T-helper 2 cell treated with Interferon-gamma antibody and Interleukin-4, amounts not matched to agents 100 ng/mL and 5 ng/mL, for 36 hours (primary cell): Measurements from ENCODE around the gene CDKN1C. TPM values are rescaled to one million over a fixed set of nuclear protein-coding genes. Genes with fewer than 3 reads are reported as not detected.

Experiments used
- intact Hi-C: fragments of 100-400 bp; cut with micrococcal nuclease; formaldehyde crosslinking; loops from one replicate; pipeline ENCODE4 v1.15.1; 2023
- total RNA-seq: library from RNA; stranded (reverse); gene quantifications from 2 replicates; pipeline ENCODE4 v1.2.3, GENCODE V29; 2022

Gene CDKN1C
- total RNA-seq, 1 donor from 2014 or later = 0.39 TPM

- intact Hi-C loops = loop anchor here (1.0 to 5.0 kb wide), 5 partner anchors 11 to 358 kb away; partner anchors contain the start of gene NAP1L4
Observed at GRCh38 chr11:2891326-2892214, 6.0 kb upstream of the CDKN1C start.

- intact Hi-C loops = loop anchor here (5.0 kb wide), 1 partner anchor 202 kb away; no protein-coding TSS in a partner anchor
Observed at GRCh38 chr11:2890466-2891294, 5.1 kb upstream of the CDKN1C start.

- intact Hi-C loops = loop anchor here (5.0 kb wide), 3 partner anchors 192 to 692 kb away; partner anchors contain the start of gene KCNQ1OT1
Observed at GRCh38 chr11:2889362-2890273, 4.0 kb upstream of the CDKN1C start.

- intact Hi-C loops = loop anchor here (1.0 to 5.0 kb wide), 4 partner anchors 191 to 691 kb away; partner anchors contain the start of gene KCNQ1OT1
Observed at GRCh38 chr11:2888266-2888968, 2.8 kb upstream of the CDKN1C start.

- intact Hi-C loops = loop anchor here (1.0 to 5.0 kb wide), 4 partner anchors 190 to 690 kb away; partner anchors contain the start of gene KCNQ1OT1
Observed at GRCh38 chr11:2887515-2888195, 2.1 kb upstream of the CDKN1C start.

- intact Hi-C loops = loop anchor here (5.0 kb wide), 2 partner anchors 190 to 690 kb away; partner anchors contain the start of gene KCNQ1OT1
Observed at GRCh38 chr11:2886936-2887335, 1.4 kb upstream of the CDKN1C start.

- intact Hi-C loops = loop anchor here (5.0 kb wide), 2 partner anchors 189 to 689 kb away; partner anchors contain the start of gene KCNQ1OT1
Observed at GRCh38 chr11:2886191-2886894, 768 bp upstream of the CDKN1C start.

- intact Hi-C loops = loop anchor here (1.0 to 5.0 kb wide), 3 partner anchors 172 to 688 kb away; partner anchors contain the start of genes CARS1 and KCNQ1OT1
Observed at GRCh38 chr11:2885017-2885677, 428 bp downstream of the CDKN1C start.

GRCh38 chr11:2883979-2884815, 1.4 kb downstream of the CDKN1C start:
- intact Hi-C loops = no loop called here

GRCh38 chr11:2883640-2883978, 2.0 kb downstream of the CDKN1C start:
- intact Hi-C loops = no loop called here

GRCh38 chr11:2882396-2883110, 3.0 kb downstream of the CDKN1C start:
- intact Hi-C loops = no loop called here

- intact Hi-C loops = no loop called here
Observed at GRCh38 chr11:2881981-2882375, 3.6 kb downstream of the CDKN1C start.

- intact Hi-C loops = no loop called here
Observed at GRCh38 chr11:2881076-2881980, 4.2 kb downstream of the CDKN1C start.

- intact Hi-C loops = no loop called here
Observed at GRCh38 chr11:2880646-2881045, 4.9 kb downstream of the CDKN1C start.

- intact Hi-C loops = no loop called here
Observed at GRCh38 chr11:2878782-2879181, 6.8 kb downstream of the CDKN1C start.

- intact Hi-C loops = no loop called here
Observed at GRCh38 chr11:2877474-2877873, 8.1 kb downstream of the CDKN1C start.
